ENCODE data around the gene HAT1. TPM values are rescaled to one million over a fixed set of nuclear protein-coding genes. Genes with fewer than 3 reads are reported as not detected.

HAT1 gene
- polyA plus RNA-seq, 1 donor from 2014 or later: 39.8 TPM

- Histone ChIP-seq H3F3A (ENCODE audit: insufficient read depth, low read length, poor library complexity, severe bottlenecking) (no peaks in the 10 kb centered on the region), H3K9ac (ENCODE audit: low read length) (no peak overlapping the region), H3K4me2 (ENCODE audit: low read length) (no peak overlapping the region)
These were observed 43.4 kb downstream of the HAT1 start for GRCh38 chr2:171965661-171966060.

GRCh38 chr2:171966235-171966634 lies 44.0 kb downstream of the HAT1 start:
- no peaks in the 10 kb centered on the region for H3K79me2 ChIP-seq (replicated peaks; ENCODE audit: insufficient read depth, low read length)

More at GRCh38 chr2:171965661-171966060, 43.4 kb downstream of the HAT1 start:
- no peak overlapping the region for H3K4me3 ChIP-seq (ENCODE audit: low read length)
- H2AFZ ChIP-seq (ENCODE audit: low read depth, low read length): no peak overlapping the region
- TF ChIP-seq TAF1 (IDR thresholded peaks at IDR 0.05; ENCODE audit: low read depth) (no peak), RAD21 (conservative IDR thresholded peaks at IDR 0.05) (no peak), POLR2AphosphoS5 (IDR thresholded peaks at IDR 0.05) (no peak), REST (IDR thresholded peaks at IDR 0.05; ENCODE audit: borderline replicate concordance) (no peak), EZH2 (IDR thresholded peaks at IDR 0.05; ENCODE audit: borderline replicate concordance, insufficient read depth, low read length, poor library complexity, severe bottlenecking) (no peak), SMC3 (conservative IDR thresholded peaks at IDR 0.05; ENCODE audit: poor library complexity) (no peak), MXI1 (conservative IDR thresholded peaks at IDR 0.05; ENCODE audit: poor library complexity, severe bottlenecking) (no peak), CTCF (IDR thresholded peaks at IDR 0.05; ENCODE audit: poor library complexity, severe bottlenecking) (no peak), EP300 (conservative IDR thresholded peaks at IDR 0.05; ENCODE audit: poor library complexity, severe bottlenecking) (no peak)
- H3K79me2 ChIP-seq (replicated peaks; ENCODE audit: insufficient read depth, low read length): no peaks in the 10 kb centered on the region
- no peaks in the 10 kb centered on the region for H3K9me2 ChIP-seq (ENCODE audit: insufficient read depth, low read length)
- H3K27ac ChIP-seq (ENCODE audit: low read length): no peak overlapping the region
- no peaks in the 10 kb centered on the region for H4K20me1 ChIP-seq (ENCODE audit: insufficient read depth)
- no peaks in the 10 kb centered on the region for H3K9me3 ChIP-seq (ENCODE audit: low read length)
- H3K36me3 ChIP-seq (ENCODE audit: insufficient read depth, low read length): peaks cover 5% of the 10 kb centered on the region
- H3K27me3 ChIP-seq (ENCODE audit: insufficient read depth, low read depth, low read length): no peaks in the 10 kb centered on the region

GRCh38 chr2:171966688-171967087 lies 44.4 kb downstream of the HAT1 start:
- H3K36me3 ChIP-seq (ENCODE audit: insufficient read depth, low read length): peaks cover 5% of the 10 kb centered on the region
- H3K27ac ChIP-seq (ENCODE audit: low read length): no peak overlapping the region
- H3K9me3 ChIP-seq (ENCODE audit: low read length): no peaks in the 10 kb centered on the region
- no peaks in the 10 kb centered on the region for H3K9me2 ChIP-seq (ENCODE audit: insufficient read depth, low read length)
- no peaks in the 10 kb centered on the region for H3K79me2 ChIP-seq (replicated peaks; ENCODE audit: insufficient read depth, low read length)
- TF ChIP-seq REST (IDR thresholded peaks at IDR 0.05; ENCODE audit: borderline replicate concordance) (no peak), EZH2 (IDR thresholded peaks at IDR 0.05; ENCODE audit: borderline replicate concordance, insufficient read depth, low read length, poor library complexity, severe bottlenecking) (no peak), EP300 (conservative IDR thresholded peaks at IDR 0.05; ENCODE audit: poor library complexity, severe bottlenecking) (no peak), SMC3 (conservative IDR thresholded peaks at IDR 0.05; ENCODE audit: poor library complexity) (no peak), MXI1 (conservative IDR thresholded peaks at IDR 0.05; ENCODE audit: poor library complexity, severe bottlenecking) (no peak), POLR2AphosphoS5 (IDR thresholded peaks at IDR 0.05) (no peak), TAF1 (IDR thresholded peaks at IDR 0.05; ENCODE audit: low read depth) (no peak), CTCF (IDR thresholded peaks at IDR 0.05; ENCODE audit: poor library complexity, severe bottlenecking) (no peak), RAD21 (conservative IDR thresholded peaks at IDR 0.05) (no peak)
- no peaks in the 10 kb centered on the region for H3K27me3 ChIP-seq (ENCODE audit: insufficient read depth, low read depth, low read length)
- H2AFZ ChIP-seq (ENCODE audit: low read depth, low read length): no peak overlapping the region
- no peak overlapping the region for H3K9ac ChIP-seq (ENCODE audit: low read length)
- peak overlapping the region; percentile 29 for H3K4me3 ChIP-seq (ENCODE audit: low read length)
- H3F3A ChIP-seq (ENCODE audit: insufficient read depth, low read length, poor library complexity, severe bottlenecking): no peaks in the 10 kb centered on the region
- H4K20me1 ChIP-seq (ENCODE audit: insufficient read depth): no peaks in the 10 kb centered on the region
- no peak overlapping the region for H3K4me2 ChIP-seq (ENCODE audit: low read length)

More at GRCh38 chr2:171966235-171966634, 44.0 kb downstream of the HAT1 start:
- no peaks in the 10 kb centered on the region for H4K20me1 ChIP-seq (ENCODE audit: insufficient read depth)
- H3K27me3 ChIP-seq (ENCODE audit: insufficient read depth, low read depth, low read length): no peaks in the 10 kb centered on the region
- no peak overlapping the region for H3K4me2 ChIP-seq (ENCODE audit: low read length)
- no peak overlapping the region for H2AFZ ChIP-seq (ENCODE audit: low read depth, low read length)
- H3K36me3 ChIP-seq (ENCODE audit: insufficient read depth, low read length): peaks cover 5% of the 10 kb centered on the region
- no peak overlapping the region for H3K27ac ChIP-seq (ENCODE audit: low read length)
- H3K9me3 ChIP-seq (ENCODE audit: low read length): no peaks in the 10 kb centered on the region
- no peaks in the 10 kb centered on the region for H3K9me2 ChIP-seq (ENCODE audit: insufficient read depth, low read length)
- H3K4me3 ChIP-seq (ENCODE audit: low read length): peak overlapping the region; percentile 29
- no peak overlapping the region for H3K9ac ChIP-seq (ENCODE audit: low read length)
- TF ChIP-seq RAD21 (conservative IDR thresholded peaks at IDR 0.05): no peak
- TF ChIP-seq MXI1 (conservative IDR thresholded peaks at IDR 0.05; ENCODE audit: poor library complexity, severe bottlenecking): peak; percentile 72
- no peaks in the 10 kb centered on the region for H3F3A ChIP-seq (ENCODE audit: insufficient read depth, low read length, poor library complexity, severe bottlenecking)
